ENCODE results near the gene TUBE1. TPM values are rescaled to one million over a fixed set of nuclear protein-coding genes. Genes with fewer than 3 reads are reported as not detected.

TUBE1 gene
- total RNA-seq, 1 donor from 2014 or later = 26.2 TPM

GRCh38 chr6:112039431-112039770 lies 47.9 kb downstream of the TUBE1 start:
- H3K9me3 Mint-ChIP-seq = no peaks in the 10 kb centered on the region
- DNase-seq (ENCODE audit: low spot score) = no peak
- intact Hi-C loops (cut with micrococcal nuclease) = no loop called here
- H3K27me3 Mint-ChIP-seq (ENCODE audit: insufficient read depth) = no peaks in the 10 kb centered on the region
- no peak overlapping the region for H3K27ac Mint-ChIP-seq
- H3K36me3 Mint-ChIP-seq (ENCODE audit: low read depth) = peaks cover 3% of the 10 kb centered on the region
- H3K4me3 Mint-ChIP-seq = no peak overlapping the region
- peaks cover 70% of the 10 kb centered on the region for H3K4me1 Mint-ChIP-seq (ENCODE audit: low read depth)

DNA sequence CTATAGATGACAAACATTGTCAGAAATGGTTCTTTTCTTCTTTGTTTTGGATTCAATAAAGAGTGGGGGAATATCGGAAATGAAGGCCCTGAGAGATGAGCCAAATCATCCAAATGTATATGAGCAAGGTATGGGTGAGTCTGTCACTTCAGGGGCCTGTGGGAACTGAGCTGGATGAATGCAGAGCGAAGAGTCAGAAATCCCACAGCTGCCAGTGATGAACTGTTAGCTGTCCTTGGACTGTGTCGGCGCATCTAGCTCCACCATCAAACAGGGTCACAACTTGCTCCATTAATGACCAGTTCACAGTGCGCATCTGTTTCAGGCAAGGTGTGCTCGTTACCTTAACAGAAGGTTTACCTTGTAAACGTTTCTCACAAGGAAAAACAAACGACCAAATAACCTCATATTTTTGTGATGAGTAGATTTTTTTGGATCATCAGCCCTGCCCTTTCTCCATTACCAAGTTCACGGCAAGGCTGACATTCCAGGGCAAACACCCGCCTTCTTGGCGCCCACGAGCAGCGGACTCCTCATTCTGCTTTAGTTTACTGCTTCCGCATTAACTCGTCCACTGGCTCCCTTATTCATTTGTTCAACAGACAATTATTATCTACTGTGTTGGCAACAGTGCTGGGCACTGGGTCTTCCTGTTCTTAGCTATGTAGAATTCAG lies 48.4 kb downstream of the TUBE1 start:
- Mint-ChIP-seq H3K36me3 (ENCODE audit: low read depth) (peaks cover 3% of the 10 kb centered on the region), H3K27me3 (ENCODE audit: insufficient read depth) (no peaks in the 10 kb centered on the region), H3K27ac (no peak overlapping the region), H3K9me3 (no peaks in the 10 kb centered on the region), H3K4me1 (ENCODE audit: low read depth) (peaks cover 73% of the 10 kb centered on the region), H3K4me3 (no peak overlapping the region)
- DNase-seq (ENCODE audit: low spot score) = no peak
- intact Hi-C loops (cut with micrococcal nuclease) = no loop called here

DNA sequence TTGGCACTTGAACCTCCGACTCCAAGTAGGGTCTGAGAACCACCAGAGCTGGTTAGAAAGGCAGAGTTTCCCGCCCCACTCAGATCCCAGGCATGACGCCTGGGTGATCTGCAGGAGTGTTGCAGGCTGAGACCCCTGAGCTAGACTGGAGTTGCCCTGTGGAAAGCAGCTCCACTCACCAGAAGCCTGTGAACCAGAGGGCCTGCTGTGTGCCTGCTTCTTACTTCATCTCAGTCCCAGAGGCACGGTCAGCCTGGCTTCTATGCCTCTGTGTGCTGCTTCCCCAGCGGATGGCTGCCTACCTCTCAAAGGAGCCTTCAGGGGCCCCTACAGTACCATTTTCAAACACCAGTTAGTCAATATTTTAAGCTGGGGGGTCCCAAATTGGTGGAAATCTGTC lies 49.0 kb downstream of the TUBE1 start:
- Mint-ChIP-seq H3K27me3 (ENCODE audit: insufficient read depth) (no peaks in the 10 kb centered on the region), H3K9me3 (no peaks in the 10 kb centered on the region), H3K27ac (no peak overlapping the region), H3K4me1 (ENCODE audit: low read depth) (peaks cover 73% of the 10 kb centered on the region), H3K36me3 (ENCODE audit: low read depth) (peaks cover 3% of the 10 kb centered on the region), H3K4me3 (no peak overlapping the region)
- intact Hi-C loops (cut with micrococcal nuclease) = no loop called here
- DNase-seq (ENCODE audit: low spot score) = no peak

GRCh38 chr6:112037783-112038216 lies 49.5 kb downstream of the TUBE1 start:
- DNase-seq (ENCODE audit: low spot score) = no peak
- intact Hi-C loops (cut with micrococcal nuclease) = no loop called here
- no peaks in the 10 kb centered on the region for H3K27me3 Mint-ChIP-seq (ENCODE audit: insufficient read depth)
- no peaks in the 10 kb centered on the region for H3K9me3 Mint-ChIP-seq
- H3K4me1 Mint-ChIP-seq (ENCODE audit: low read depth) = peaks cover 71% of the 10 kb centered on the region
- no peak overlapping the region for H3K27ac Mint-ChIP-seq
- H3K36me3 Mint-ChIP-seq (ENCODE audit: low read depth) = peaks cover 3% of the 10 kb centered on the region
- no peak overlapping the region for H3K4me3 Mint-ChIP-seq

- intact Hi-C loops (cut with micrococcal nuclease) = loop anchor here (1.0 kb wide), 3 partner anchors 8 to 232 kb away; no protein-coding TSS in a partner anchor
- Mint-ChIP-seq H3K4me1 (ENCODE audit: low read depth) (peaks cover 69% of the 10 kb centered on the region), H3K9me3 (no peaks in the 10 kb centered on the region), H3K27ac (peak overlapping the region; percentile 74), H3K27me3 (ENCODE audit: insufficient read depth) (no peaks in the 10 kb centered on the region), H3K4me3 (peak overlapping the region; percentile 1), H3K36me3 (ENCODE audit: low read depth) (peaks cover 3% of the 10 kb centered on the region)
- no peak for DNase-seq (ENCODE audit: low spot score)
Measured at GRCh38 chr6:112036088-112036637, 51.1 kb downstream of the TUBE1 start.

DNA sequence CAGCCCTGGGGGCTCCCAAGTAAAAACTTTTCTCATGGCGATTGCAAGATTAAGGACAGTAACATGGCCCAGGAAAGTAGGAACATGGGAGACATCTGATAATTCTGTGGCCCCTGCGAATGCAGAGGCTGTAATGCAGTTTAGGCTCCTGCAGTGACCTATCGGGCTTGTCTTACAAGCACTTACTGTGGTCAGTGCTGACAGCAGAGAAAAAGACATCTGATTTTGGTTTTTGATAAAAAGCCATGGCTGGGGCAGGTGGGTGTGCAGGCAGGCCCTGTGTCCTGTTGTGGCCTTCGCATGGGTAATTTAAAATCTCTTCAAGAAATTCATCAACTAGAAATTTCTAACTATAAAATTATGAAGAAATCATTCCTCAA lies 52.7 kb downstream of the TUBE1 start:
- intact Hi-C loops (cut with micrococcal nuclease) = no loop called here
- DNase-seq (ENCODE audit: low spot score) = no peak
- Mint-ChIP-seq H3K4me1 (ENCODE audit: low read depth) (peaks cover 81% of the 10 kb centered on the region), H3K36me3 (ENCODE audit: low read depth) (peaks cover 3% of the 10 kb centered on the region), H3K27me3 (ENCODE audit: insufficient read depth) (no peaks in the 10 kb centered on the region), H3K27ac (peak overlapping the region; percentile 77), H3K4me3 (no peak overlapping the region), H3K9me3 (no peaks in the 10 kb centered on the region)

- Mint-ChIP-seq H3K9me3 (no peaks in the 10 kb centered on the region), H3K36me3 (ENCODE audit: low read depth) (peaks cover 3% of the 10 kb centered on the region), H3K27ac (peak overlapping the region; percentile 77), H3K4me1 (ENCODE audit: low read depth) (peaks cover 81% of the 10 kb centered on the region), H3K27me3 (ENCODE audit: insufficient read depth) (no peaks in the 10 kb centered on the region), H3K4me3 (no peak overlapping the region)
- DNase-seq (ENCODE audit: low spot score) = no peak
- intact Hi-C loops (cut with micrococcal nuclease) = no loop called here
Measured at GRCh38 chr6:112033791-112034615, 53.3 kb downstream of the TUBE1 start.

DNA sequence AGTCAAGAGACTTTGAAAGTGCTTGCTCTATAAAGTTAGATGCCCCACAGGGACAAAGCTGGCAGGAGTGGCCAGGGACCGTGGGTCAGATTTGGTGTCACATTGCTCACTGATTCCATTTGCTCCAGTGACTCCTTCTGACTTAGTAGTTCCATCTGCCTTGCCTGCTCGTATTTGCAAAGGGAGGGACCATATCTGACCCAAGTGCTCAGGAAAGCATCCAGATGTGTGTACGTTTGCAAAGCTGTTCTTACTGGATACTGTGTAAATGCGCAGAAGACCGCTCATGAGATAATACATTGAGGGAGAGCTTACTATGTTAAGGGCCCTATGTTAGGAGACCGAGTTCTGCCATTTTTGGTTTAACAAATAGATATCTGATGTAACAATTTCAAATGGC lies 54.6 kb downstream of the TUBE1 start:
- H3K27me3 Mint-ChIP-seq (ENCODE audit: insufficient read depth) = no peaks in the 10 kb centered on the region
- peaks cover 1% of the 10 kb centered on the region for H3K9me3 Mint-ChIP-seq
- no peak overlapping the region for H3K27ac Mint-ChIP-seq
- H3K4me1 Mint-ChIP-seq (ENCODE audit: low read depth) = peaks cover 84% of the 10 kb centered on the region
- no peak overlapping the region for H3K4me3 Mint-ChIP-seq
- no peak for DNase-seq (ENCODE audit: low spot score)
- intact Hi-C loops (cut with micrococcal nuclease) = no loop called here
- peaks cover 7% of the 10 kb centered on the region for H3K36me3 Mint-ChIP-seq (ENCODE audit: low read depth)

- Mint-ChIP-seq H3K36me3 (ENCODE audit: low read depth) (peaks cover 9% of the 10 kb centered on the region), H3K27me3 (ENCODE audit: insufficient read depth) (no peaks in the 10 kb centered on the region), H3K27ac (no peak overlapping the region), H3K4me3 (no peak overlapping the region), H3K9me3 (peaks cover 4% of the 10 kb centered on the region), H3K4me1 (ENCODE audit: low read depth) (peaks cover 90% of the 10 kb centered on the region)
- intact Hi-C loops (cut with micrococcal nuclease) = no loop called here
- DNase-seq (ENCODE audit: low spot score) = no peak
Measured at GRCh38 chr6:112031960-112032359, 55.3 kb downstream of the TUBE1 start.

DNA sequence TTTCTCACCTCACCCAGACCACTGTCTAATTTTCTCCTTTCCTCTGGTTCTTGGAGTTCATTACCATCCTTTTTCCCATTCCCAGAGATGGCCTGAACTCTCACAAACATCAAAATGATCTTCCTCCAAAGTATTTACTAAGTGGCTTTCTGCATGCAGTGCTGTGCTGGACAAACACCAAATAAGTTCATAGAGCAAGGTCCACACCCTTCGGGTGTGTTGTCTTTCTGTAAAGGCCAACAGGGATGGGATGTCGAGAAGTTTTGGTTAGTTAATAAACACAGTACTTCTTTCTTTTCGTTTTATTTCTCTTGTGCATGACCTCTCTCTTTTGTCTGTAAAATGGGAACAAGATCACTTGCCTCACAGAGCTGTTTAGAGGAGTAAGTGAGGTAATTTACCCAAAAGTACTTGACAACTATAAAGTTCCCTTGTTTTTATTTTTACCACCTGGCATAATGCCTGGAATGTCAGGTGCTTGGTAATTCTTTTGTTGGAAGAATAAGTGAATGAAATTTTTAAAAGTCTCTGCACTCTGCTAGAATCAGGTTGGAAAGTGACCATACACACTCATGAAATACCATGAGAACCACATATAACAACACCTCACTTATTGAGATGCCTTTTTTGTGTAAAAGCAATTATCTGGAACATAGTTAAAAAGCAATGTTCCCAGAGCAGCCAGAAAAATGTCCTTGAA lies 56.2 kb downstream of the TUBE1 start:
- intact Hi-C loops (cut with micrococcal nuclease) = no loop called here
- peaks cover 8% of the 10 kb centered on the region for H3K9me3 Mint-ChIP-seq
- DNase-seq (ENCODE audit: low spot score) = no peak
- peaks cover 90% of the 10 kb centered on the region for H3K4me1 Mint-ChIP-seq (ENCODE audit: low read depth)
- no peak overlapping the region for H3K4me3 Mint-ChIP-seq
- peak overlapping the region; percentile 6 for H3K27ac Mint-ChIP-seq
- H3K36me3 Mint-ChIP-seq (ENCODE audit: low read depth) = peaks cover 12% of the 10 kb centered on the region
- H3K27me3 Mint-ChIP-seq (ENCODE audit: insufficient read depth) = no peaks in the 10 kb centered on the region

DNA sequence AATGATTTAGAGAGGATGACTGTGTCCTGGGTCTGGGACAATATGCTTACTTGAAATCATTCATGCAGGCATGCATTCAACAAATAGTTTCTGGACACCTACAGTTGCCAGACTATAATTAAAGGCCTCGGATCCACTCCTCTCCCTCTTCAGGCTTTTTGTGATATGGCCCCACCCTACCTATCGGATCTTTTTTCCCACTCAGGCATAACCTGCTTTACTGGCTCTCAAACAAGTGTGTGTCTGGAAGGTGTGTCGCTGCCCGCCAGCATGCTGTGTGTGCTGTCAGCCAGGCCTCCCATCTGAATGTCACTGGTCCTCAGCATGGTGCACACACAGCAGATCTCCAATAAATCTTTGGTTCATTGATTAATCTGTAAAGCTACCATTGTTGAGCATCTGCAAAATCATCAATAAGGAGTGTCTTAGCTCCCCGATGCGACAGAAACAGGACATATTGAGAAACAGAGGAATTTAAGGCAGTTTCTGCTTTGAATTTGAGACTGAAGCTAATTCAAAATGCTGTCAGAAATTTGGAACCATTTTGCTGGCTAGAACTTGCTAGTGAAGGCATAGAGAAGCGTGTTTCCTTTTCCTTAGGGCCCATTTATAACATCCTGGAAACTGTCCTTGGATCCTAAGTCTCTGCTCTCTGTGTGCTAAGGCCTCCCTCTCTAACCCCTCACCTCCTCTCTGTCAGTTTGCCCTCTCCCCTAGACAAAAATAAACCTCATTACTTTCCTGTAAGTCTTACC lies 56.9 kb downstream of the TUBE1 start:
- Mint-ChIP-seq H3K36me3 (ENCODE audit: low read depth) (peaks cover 10% of the 10 kb centered on the region), H3K27me3 (ENCODE audit: insufficient read depth) (no peaks in the 10 kb centered on the region), H3K9me3 (peaks cover 8% of the 10 kb centered on the region), H3K4me3 (no peak overlapping the region), H3K4me1 (ENCODE audit: low read depth) (peaks cover 83% of the 10 kb centered on the region), H3K27ac (no peak overlapping the region)
- intact Hi-C loops (cut with micrococcal nuclease) = no loop called here
- no peak for DNase-seq (ENCODE audit: low spot score)

- intact Hi-C loops (cut with micrococcal nuclease) = loop anchor here (2.0 kb wide), 2 partner anchors 36 to 270 kb away; no protein-coding TSS in a partner anchor
- Mint-ChIP-seq H3K27ac (peak overlapping the region; percentile 68), H3K4me3 (no peak overlapping the region), H3K36me3 (ENCODE audit: low read depth) (peaks cover 9% of the 10 kb centered on the region), H3K9me3 (peaks cover 14% of the 10 kb centered on the region), H3K27me3 (ENCODE audit: insufficient read depth) (no peaks in the 10 kb centered on the region), H3K4me1 (ENCODE audit: low read depth) (peaks cover 74% of the 10 kb centered on the region)
- peak; percentile 51 for DNase-seq (ENCODE audit: low spot score)
Measured at GRCh38 chr6:112029045-112029822, 58.0 kb downstream of the TUBE1 start.
